ENCODE data around the gene ZEB2.

- no peak for TF ChIP-seq CTCF (IDR thresholded peaks at IDR 0.05)
- no peak for TF ChIP-seq POLR2A (IDR thresholded peaks at IDR 0.05)
- TF ChIP-seq POLR2AphosphoS5 (IDR thresholded peaks at IDR 0.05) = no peak
Measured at GRCh38 chr2:144475569-144476275, 44.2 kb downstream of the ZEB2 start.

Data from breast epithelium (tissue), 3 donors.